SW 1271 (cell line): Measurements from ENCODE around the gene CXCL10.
"Not testable (repeated sequence)": the region's sequence is repeated elsewhere in the genome, so short reads cannot be mapped to it uniquely, and the experiment has no call there.

Source experiments
- DNase-seq, 2 experiments: peaks; one replicate each; lab custom pipeline; 2025; lab: John Stamatoyannopoulos, UW

The CXCL10 gene

DNA sequence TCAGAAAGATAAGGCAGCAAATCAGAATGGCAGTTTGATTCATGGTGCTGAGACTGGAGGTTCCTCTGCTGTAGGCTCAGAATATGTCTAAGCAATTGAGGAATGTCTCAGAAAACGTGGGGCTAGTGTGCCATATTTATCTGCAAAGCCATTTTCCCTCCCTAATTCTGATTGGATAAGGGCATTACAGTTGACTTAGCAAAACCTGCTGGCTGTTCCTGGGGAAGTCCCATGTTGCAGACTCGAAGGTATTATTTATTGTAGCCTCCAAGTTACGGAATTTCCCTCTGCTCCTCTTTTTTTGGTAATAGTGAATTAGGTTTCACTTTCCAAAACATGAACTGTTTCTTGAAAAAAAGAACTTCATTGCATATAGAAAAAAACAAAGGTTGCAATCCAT, at the start of gene CXCL10:
TSS of gene CXCL10 (minus strand) at position 109 of the 400 bp plus-strand sequence. CDS start at position 43, 66 bp downstream.
- DNase-seq = no peak

DNA sequence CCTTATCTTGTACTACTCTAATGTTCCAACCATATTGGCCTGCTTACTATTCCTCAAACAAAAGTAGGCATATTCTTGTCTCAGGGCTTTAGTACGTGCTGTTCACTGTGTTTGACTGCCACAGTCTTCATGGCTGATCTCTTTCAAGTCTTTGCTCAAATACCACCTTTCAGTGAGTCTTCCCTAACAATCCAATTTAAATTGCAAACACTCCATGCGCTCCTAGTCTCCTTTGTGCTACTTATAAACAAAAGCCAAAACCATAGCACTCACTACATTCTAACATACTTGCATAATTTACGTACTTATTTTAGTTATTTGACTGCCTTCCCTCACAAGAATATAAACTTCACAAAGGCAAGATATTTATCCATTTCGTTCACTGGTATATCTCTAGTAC, 49.5 kb upstream of the CXCL10 start:
- DNase-seq = no peak

DNA sequence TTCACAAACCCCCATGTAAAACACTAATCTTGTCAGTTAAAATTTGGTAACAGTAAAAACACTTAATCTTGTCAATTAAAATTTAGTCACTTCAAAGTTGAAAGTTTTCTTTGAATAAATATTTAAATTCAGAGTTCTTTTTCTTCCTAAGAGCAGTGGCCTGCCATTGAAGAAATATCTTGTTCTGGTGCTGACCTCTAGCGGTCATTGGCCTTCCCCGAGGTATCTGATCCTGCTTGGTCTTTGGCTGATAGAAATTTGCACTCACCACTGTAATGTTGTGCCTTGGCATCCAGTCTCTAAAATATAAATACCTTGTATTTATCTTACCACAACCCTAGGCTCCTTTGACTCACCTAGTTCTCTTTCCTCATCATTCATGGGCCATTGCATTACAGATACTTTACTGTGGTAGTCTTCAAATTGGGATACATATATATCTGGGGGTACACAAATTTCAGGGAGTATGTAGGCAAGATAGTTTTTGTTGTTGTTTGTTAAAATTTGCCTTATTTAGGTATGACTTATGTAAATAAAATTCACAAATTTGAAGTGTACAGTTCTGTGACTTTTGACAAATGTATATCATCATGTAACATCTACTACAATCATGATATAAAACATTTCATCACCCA, 44.5 kb upstream of the CXCL10 start:
- DNase-seq = peak in 1 of 2 experiments; percentile 55

DNA sequence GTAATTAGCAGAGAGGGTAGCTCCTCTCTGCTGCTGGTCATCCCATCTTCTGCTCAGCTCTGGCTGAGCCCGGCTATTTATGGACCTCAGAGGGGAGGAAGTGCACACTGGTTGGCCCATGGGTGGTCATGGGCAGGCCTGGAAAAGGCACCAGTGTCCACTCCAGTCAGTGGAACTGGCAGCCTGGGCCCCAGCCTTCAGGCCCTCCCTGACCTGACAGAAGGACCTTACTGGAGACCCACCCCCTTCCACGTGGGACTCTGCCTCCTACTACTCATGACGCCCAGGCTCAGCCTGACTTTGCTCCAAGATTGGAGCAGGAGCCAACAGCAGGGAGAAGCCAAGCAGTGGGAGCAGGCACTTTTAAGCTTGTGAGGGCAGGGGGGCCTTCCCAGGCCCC, 43.2 kb upstream of the CXCL10 start:
- no peak for DNase-seq

DNA sequence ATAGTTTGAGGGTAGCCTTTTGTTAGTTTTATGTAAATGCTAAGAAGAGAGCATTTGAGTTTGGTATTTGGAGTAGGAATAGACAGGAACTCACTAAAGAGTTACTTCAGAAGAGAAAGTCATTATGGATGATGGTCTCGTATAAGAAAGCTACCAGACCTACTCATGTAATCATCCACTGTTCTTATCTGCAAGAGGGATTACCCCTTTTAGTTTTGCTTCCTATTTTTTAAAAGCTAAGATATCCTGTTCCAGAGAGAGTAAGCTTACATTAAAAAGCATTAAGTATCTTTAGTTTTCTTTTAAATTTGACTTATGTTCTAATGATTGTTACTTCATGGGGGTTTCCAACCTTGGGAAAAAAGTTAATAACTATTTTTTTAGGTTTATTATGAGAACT, 38.7 kb upstream of the CXCL10 start:
- DNase-seq = no peak

DNA sequence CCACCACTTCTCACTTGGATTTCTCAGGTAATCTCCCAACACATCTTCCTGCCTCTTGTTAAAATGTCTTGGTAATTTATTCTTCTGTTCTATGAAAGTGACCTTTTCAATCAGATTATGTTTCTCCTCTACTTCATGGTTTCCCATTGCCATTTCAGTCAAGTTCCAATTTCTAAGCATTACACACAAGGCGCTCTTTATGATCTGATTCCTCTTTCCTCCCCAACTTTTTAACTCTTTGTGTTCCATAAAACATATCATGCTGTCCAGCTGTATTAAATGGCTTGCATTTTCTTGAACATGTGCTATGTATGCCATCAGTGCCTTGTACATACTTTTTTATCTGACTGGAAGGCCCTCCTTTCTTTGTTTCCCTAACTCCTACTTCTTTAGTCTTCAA, 38.1 kb upstream of the CXCL10 start:
- no peak for DNase-seq

DNA sequence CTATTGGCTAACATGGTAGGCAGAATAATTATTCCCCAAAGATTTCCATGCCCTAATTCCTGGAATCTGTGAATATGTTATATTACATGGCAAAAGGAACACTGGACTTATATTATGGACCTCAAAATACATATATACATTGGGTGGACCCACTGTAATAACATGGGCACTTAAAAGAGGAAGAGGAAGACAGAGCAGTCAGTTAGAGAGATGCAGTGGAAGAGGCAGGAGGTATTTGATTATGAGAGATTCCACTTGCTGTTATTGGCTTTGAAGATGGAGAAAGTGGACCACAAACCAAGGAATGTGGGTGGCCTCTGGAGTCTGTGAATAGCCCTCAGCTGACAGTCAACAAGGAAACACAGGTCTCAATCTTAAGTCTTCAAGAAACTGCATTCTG, 37.2 kb upstream of the CXCL10 start:
- no peak for DNase-seq

DNA sequence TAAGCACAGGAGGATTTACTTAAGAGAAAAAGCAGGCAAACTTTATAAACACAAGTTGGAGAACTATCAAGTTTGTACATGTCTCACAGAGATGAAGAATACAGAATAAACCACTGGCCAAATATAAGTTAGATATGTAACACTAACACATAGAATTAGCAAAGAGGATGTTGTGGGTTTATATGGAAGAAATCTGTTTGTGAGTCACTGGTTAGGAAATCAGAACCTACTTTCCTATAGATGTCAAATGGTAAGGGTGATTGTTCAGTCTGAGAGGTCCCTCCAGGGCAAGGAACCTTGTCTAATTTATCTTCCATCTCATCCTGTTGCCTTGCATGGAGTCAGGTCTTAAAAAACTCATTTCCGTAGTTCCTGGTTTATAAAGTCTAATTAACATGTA, 36.5 kb upstream of the CXCL10 start:
- DNase-seq = no peak

DNA sequence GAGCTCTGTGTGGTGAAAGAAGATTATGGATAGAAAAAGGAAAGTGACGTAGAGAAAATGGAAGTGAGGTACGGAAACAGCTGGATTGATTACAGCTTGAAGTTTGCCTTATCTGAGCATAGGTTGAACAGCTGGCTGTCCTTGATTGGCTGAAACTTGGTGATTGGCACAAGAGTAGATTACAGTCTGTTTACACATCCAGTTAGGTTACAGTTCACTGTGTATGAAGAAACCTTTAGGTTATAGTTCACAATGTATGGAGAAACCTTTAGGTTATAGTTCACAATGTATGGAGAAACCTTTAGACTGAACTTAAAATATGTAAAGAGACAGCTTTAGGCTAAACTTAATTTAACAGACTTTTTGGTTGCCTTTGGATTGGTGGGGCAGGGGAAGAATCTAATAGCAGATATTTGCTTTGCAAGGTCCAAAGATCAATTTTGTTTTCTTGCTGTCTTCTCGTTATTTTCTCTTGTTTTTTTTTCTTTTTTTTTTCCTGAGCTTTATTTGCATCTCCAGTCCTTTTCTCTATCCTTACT, 35.7 kb upstream of the CXCL10 start:
- DNase-seq = no peak

DNA sequence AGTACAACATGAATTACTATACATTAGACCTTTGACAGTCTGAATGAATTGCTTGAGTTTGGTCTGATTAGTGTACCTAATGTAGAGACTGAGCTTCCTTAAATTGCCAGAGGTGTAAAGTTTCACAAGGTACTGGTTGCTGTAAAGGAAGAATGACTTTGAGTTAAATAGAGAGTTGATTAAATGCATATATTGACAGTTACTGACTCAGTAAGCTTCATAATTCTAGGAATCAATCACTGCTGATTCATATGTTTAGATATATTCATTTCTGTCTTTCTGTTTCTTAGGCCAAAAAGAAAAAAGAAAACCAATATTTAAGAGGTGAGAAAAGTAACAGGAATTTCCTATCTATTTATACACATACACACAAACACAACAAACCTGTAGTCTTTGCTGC, 35.0 kb upstream of the CXCL10 start:
- DNase-seq = no peak

DNA sequence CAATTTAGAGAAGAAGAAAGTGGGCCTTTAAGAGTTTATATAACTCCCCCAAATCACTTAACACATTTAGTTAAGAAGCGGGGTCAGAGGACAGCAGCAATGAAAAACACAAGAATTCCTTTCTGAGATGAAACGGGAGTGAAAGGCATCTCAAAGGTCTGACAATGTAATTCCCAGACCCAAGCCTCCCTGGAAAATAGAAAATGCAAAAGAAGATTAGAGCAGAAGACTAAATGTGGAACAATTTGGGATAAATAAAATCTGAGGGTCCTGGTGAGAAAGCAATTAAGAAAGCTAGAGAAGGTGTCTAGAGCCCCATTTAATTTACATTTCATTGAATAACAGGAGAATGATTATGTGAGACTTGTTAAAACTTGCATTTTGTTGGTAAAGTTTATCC, 32.1 kb upstream of the CXCL10 start:
- DNase-seq = no peak

DNA sequence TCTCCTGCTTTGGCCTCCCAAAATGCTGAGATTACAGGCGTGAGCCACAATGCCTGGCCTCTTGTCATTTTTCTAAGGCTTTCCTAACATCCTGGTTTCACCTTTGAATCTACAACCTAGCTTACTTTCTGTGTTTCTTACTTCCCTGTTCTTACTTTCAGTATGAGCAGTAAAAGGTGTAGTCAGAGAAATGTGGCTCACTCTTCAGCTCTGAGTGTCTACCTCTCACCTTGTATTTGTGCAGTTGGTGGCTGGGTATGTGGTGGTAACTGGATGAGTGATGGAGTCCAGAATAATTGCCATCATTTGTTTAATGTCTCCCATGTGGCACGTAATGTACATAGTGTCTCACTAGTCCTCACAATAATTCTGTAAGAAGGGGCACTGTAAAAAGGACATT, 31.7 kb upstream of the CXCL10 start:
- DNase-seq = no peak

DNA sequence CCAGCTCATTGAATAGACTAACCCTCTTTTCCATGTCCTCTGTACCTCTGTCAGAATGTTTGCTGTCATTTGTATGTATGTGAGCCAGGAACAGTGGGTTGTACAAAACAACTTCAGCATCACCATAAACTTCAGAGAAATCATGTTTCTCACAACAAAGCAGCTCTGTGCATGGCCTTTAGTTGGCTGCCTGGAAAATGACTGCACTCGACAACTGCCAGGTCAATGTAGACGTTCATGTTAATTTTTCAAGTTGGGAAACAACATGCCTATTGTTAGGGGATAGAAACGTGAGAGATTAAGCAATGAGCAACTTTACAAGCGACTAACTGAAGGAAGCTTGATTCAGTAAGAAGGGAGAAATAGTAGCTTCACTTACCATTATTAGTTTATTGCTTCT, 30.4 kb upstream of the CXCL10 start:
- DNase-seq = no peak

DNA sequence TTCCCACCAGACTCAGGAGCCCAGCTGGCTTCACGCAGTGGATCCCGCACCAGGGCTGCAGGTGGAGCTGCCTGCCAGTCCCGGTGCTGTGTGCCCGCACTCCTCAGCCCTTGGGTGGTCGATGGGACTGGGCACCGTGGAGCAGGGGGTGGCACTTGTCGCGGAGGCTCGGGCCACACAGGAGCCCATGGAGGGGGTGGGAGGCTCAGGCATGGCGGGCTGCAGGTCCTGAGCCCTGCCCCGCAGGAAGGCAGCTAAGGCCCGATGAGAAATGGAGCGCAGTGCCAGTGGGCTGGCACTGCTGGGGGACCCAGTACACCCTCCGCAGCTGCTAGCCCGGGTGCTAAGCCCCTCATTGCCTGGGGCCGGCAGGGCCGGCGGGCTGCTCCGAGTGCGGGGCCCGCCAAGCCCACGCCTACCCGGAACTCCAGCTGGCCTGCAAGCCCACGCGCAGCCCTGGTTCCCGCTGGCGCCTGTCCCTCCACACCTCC, 27.3 kb upstream of the CXCL10 start:
- DNase-seq = not testable (repeated sequence)

DNA sequence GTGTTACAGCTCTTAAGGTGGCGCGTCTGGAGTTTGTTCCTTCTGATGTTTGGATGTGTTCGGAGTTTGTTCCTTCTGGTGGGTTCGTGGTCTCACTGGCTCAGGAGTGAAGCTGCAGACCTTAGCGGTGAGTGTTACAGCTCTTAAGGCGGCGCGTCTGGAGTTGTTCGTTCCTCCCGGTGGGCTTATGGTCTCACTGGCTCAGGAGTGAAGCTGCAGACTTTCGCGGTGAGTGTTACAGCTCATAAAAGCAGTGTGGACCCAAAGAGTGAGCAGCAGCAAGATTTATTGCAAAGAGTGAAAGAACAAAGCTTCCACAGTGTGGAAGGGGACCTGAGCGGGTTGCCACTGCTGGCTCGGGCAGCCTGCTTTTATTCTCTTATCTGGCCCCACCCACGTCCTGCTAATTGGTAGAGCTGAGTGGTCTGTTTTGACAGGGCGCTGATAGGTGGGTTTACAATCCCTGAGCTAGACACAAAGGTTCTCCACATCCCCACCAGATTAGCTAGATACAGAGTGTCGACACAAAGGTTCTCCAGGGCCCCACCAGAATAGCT, 26.6 kb upstream of the CXCL10 start:
- not testable (repeated sequence) for DNase-seq

DNA sequence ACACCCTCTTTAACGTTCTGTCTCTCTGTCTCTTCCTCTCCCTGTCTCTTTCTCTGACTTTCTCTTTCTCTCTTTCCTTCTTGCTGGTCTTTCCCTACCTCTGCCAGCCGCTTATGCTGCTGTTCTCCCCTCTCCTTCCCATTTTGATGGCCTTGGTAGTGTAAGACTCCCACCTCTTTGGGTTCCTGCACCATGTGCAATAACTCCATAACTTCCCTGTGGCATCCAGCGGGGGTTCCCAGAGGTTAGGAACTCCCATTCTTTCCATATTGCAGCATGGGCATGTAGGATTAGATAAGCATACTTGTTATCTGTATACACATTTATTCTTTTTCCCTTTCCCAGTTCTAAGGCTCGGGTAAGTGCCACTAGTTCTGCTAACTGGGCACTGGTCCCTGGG, 21.4 kb upstream of the CXCL10 start:
- DNase-seq = not testable (repeated sequence)

DNA sequence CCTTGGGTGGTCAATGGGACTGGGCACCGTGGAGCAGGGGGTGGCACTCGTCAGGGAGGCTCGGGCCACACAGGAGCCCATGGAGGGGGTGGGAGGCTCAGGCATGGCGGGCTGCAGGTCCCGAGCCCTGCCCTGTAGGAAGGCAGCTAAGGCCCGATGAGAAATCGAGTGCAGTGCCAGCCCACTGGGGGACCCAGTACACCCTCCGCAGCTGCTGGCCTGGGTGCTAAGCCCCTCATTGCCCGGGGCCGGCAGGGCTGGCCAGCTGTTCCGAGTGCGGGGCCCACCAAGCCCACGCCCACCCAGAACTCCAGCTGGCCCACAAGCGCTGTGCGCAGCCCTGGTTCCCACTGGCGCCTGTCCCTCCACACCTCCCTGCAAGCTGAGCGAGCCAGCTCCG, 20.0 kb upstream of the CXCL10 start:
- DNase-seq = not testable (repeated sequence)

DNA sequence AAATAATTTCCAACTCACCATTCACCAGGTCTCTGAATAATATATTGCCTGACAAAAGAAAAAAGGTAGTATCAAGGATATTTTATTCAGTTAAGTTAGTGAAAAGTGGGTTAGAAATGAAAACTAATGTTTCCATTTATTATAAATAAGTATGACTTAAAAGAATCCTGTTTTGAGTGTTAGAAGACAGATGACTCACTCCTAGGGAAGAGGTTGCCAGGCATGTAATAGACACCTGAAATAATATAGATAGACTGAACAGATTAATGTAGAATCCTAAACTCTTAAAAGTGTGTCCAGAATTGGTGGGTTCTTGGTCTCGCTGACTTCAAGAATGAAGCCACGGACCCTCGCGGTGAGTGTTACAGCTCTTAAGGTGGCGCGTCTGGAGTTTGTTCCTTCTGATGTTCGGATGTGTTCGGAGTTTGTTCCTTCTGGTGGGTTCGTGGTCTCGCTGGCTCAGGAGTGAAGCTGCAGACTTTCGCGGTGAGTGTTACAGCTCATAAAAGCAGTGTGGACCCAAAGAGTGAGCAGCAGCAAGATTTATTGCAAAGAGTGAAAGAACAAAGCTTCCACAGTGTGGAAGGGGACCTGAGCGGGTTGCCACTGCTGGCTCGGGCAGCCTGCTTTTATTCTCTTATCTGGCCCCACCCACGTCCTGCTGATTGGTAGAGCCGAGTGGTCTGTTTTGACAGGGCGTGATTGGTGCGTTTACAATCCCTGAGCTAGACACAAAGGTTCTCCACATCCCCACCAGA, 19.1 kb upstream of the CXCL10 start:
- not testable (repeated sequence) for DNase-seq

DNA sequence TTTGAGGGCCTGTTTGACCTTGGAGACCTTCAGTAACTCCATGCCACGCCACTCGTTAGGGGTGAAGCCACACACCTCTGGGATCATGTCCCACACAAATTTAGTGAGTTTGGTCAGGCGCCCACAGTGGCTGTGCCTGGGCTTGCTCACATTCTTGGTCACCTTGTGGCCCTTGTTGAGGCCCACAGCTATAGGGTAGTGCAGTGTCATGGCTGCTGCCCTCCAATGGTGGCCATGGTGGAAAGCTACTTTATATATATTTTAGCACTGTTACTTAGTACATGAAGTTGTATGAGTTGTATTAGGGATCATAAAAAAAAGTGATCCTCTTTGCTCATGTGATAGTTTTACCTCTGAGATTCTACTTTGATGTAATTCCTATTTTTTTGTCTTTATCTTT, 13.6 kb upstream of the CXCL10 start:
- DNase-seq = no peak

DNA sequence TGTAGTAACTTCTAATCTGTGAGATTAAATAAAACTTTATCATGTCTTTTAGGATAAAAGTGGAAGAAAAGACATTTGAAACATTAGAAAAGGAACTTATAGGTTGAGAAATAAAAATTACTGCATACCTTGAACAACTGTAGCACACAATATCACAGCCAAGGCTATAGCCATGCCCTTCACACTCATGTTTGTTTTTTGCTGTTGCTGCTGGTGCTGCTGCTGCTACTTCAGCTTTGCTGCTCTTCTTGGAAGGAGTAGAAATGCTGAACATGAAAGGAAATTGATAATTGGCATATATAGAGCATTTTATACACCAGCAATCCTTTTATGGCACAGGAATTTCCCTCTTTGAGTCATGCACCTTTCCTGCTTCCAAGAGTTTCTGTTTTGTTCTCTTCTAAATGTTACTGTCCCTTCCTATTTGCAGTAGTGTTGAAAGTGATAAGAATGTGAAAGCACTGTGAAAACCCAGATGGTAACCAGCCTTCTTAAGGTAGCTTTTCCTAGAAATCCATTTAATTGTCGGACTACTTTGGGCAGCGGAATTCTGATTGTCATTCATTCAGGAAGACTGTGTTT, 12.6 kb upstream of the CXCL10 start, which contains the start of gene CXCL11:
TSS of gene CXCL11 (minus strand) at position 272 of the 582 bp plus-strand sequence. CDS start at position 189, 83 bp downstream.
- DNase-seq = no peak

DNA sequence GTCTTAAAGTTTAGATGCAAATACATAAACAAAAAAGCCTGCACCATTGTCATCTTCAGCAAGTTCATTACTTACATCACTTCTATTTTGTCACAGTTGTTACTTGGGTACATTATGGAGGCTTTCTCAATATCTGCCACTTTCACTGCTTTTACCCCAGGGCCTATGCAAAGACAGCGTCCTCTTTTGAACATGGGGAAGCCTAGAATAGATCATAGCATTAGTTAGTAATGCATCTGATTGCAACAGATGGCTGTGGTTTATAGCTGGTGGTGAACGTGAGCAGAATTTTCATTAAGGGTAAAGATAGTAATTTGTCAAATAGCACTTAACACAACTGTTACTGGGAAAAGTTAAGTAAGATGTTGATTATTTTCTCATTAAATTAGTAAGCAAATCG, 11.8 kb upstream of the CXCL10 start:
- DNase-seq = no peak

DNA sequence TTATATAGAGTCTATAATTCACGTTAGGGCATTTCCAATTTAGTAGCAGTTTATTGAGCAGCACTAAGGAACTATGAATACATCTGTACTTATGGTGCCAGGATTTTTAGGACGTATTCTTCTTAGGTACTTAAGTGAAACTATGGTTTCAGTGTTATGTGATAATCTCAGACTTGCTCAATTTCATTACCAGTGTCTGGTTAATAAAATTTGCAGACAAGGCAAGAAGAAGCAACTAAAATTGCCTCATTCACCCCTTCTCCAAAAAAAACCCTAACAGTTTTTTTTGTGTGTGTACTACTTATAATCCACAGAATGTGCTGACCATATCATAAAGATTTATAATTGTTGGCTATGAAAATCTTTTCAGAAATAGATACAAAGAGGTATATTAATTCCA, 6.0 kb upstream of the CXCL10 start:
- no peak for DNase-seq
